Measurements from ENCODE around the gene TMEM151A.

The TMEM151A gene

DNA sequence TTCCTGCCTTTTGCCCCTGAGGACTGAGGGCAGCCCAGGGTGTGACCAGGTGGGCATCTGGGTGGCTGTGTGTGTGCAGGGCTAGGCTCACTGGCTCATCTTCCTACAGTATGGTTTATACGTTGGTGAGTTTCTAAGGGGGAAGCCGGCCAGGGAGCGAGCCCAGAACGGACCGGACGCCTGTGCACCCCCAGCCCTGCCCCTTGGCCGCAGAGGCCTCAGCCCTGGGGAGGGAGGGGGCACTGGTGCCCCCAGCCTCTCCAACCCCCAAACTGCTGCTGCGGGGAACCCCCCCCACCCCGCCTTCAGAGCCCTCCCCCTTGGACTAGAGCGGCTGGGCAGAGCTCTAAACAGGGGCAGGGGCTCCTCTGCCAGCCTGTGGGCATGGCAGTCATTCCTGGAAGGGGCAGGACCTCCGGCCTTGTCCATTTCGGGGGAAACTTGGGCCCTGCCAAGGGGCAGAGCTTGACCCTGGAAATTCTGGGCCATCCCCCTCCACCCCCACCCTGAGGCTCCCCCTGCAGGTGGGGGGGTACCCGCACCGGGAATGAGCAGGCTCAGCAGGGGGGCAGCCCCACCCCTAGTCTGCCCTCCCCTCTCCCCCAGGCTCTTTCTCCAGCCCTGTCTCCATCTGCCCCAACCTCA is 8.1 kb upstream of the TMEM151A start:
- DNase-seq, result no peak

DNA sequence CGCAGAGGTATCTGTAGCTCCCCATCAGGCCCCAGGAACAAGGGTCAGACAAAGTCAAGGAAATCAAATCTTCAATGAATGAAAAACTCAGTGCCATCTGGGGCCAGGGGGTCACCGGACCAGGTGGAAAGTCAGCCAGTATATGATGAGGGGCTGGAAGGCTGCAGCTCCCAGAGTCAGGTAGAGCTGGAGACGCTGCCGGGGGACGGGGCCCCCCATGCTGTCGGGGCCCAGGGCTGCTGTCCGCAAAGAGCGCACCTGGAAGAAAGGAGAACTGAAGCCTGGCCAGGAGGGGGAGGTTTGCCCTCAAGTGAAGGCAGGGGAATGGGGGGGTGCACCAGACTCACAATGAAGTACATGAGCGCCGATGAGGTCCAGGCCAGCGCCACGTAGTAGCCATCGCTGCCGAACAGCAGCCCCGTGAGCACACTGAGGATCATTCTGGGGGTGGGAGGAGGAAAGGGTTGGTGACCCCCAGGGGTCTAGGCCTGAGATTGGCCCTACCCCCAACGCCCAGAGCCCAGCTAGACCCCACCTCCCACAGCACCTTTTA is 7.1 kb upstream of the TMEM151A start:
- DNase-seq, result no peak

DNA sequence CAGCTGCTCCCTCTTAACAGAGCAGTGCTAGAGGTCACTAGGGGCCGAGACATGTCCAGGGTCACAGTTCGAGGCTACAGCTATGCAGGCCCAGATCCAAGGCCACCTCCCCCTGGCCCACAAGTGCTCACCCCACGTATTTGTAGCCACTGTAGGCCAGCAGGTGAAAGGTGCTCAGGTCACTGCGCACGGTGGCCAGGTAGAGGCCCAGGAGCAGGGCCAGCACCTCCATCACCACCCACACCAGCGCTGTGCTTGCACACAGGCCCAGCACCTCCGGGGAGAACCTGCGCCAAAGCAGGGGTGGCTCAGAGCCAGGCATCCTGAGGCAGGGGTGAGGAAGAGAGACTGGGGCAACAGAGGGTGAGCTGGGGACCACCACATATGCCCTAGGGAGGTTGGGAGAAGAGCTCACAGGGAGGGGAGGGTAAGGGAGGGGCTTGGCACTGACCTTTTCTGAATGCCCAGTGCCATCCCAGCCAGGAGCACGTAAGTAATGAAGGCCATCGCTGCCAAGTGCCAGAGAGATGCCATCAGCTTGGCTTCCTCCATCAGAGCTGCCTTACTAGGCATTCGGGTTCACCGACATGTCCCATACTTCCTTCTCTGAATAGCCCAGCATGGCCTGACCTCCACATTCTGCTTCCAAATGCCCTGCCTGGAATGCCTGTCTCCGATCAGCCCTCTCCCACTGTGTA is 6.3 kb upstream of the TMEM151A start:
- DNase-seq, result no peak

DNA sequence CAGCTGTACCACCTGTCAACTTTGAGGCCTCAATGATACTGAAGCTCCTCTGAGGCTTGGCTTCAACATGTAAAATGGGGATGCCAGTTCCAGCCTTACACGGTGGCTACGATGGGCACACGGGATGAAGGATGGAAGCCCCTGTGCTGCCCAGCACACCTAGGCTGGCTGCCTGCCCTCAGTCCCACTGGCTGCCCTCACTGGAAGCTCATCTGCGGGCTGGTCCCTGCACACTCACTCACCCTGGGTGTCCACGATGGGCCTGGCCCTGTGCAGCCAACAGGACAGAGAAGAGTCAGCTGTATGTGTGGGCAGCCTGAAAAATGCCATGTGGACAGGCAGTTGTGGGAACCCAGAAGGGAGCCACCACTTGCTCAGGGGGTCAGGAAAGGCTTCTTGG is 5.0 kb upstream of the TMEM151A start:
- no peak for DNase-seq

DNA sequence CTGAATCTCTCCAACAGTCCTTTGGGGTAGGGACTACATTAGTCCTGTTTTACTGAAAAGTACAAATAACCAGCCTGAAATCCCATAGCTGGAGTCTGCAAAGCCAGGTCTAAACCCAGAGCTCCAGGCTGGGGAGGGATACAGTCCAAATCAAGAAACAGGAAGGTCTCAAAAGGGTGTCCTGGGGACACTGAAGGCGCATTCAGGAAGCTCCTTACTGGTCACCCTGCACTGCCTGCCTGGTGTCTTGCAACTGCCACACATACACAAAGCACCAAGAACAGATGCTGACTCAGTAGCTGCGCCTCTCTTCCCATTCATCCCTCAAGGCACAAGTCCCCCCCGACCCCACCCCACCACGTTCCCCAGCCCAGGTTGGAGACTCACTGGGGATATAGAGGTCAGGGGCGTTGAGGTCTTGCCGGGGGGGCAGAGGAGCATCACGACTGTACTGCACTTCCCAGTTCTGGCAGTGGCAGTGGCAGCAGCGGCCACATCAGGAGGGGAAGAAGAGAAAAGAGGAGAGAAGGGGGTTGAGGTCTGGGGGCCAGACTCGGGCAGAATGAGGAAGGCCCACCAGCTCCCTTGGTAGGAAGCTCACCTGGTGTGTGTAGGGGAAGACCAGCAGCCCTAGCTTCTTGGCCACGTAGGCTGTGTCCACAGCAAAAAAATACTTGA is 4.3 kb upstream of the TMEM151A start:
- no peak for DNase-seq

DNA sequence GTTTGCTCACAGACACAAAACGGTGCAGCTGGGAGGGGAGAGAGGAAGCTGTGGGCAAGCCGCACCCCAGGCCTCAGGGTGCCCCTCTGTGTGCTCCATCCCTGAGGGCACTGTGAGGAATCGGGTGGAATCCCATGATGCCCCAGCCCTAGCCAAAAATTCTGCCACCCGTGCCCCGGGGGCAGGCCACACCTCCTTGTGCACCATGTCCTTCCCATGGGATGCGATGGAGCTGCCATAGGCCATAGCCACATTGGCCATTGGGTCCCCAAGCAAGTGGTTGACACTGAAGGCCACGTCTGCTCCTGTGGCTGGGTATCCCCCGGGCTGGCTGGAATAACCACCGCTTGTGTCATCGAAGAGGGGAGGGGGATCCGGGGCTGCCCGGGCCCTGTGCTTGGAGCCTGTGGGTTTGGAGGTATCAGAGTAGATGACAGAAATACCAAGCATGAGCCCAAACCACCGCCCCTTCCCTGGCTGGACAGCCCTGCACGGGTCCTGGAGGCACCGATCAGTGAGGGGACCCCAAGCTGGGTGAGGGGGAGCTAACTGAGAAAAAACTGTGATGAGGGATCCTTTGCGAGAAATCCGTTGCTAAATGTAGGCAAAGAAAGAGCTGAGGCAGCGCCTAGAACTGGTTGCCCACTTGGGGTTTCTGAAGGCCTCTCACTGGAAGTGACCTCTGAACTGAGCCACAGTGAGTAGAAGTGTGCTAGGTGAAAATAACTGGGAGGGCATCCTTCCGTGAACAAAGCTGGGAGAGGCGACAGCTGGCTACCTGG is 3.6 kb upstream of the TMEM151A start:
- DNase-seq, result peak; percentile 22

DNA sequence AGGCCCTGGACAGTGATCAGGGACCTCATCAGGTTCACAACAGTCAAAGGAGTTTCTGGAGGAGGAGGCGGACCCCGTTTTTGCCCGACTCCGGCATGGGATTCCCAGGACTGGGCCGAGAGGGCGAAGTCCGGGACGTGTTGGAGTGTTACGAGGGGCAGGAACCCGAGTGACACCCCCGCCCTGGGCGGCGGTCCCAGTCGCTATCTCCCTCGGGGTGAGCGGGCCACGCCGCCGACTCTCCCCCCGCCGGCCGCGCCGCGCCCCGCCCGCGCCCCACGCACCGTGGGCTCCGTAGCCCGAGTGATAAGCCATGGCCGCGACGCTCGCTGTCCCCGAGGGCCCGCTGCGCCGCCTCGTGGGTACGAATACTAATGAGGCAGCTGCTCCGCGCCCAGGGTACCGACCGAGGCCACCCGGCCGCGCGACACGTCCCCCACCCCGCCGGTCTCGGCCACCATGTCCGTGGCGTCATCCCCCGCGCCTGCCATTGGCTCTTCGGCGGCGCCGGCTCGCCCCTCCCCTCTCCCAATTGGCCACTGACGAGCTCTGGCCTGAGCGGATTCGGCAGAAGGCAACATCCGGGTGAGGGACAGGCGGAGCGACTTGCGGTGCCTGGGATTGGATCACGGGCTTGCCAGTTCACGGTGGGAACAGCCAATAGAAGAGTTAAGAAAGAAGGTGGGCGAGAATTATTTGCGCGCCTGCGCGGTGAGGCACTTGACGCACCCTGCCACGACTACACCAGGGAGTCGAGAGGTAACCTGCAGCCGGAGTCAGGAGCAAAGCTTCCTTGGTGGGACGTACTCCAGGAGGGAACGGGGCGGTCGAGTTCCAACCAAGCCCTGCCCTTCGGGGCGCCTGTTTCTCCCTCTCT is 2.8 kb upstream of the TMEM151A start, which contains the start of gene YIF1A:
TSS of gene YIF1A (minus strand) at position 473 of the 877 bp plus-strand sequence. CDS start at position 315, 158 bp downstream.
- DNase-seq, result peak; percentile 97

DNA sequence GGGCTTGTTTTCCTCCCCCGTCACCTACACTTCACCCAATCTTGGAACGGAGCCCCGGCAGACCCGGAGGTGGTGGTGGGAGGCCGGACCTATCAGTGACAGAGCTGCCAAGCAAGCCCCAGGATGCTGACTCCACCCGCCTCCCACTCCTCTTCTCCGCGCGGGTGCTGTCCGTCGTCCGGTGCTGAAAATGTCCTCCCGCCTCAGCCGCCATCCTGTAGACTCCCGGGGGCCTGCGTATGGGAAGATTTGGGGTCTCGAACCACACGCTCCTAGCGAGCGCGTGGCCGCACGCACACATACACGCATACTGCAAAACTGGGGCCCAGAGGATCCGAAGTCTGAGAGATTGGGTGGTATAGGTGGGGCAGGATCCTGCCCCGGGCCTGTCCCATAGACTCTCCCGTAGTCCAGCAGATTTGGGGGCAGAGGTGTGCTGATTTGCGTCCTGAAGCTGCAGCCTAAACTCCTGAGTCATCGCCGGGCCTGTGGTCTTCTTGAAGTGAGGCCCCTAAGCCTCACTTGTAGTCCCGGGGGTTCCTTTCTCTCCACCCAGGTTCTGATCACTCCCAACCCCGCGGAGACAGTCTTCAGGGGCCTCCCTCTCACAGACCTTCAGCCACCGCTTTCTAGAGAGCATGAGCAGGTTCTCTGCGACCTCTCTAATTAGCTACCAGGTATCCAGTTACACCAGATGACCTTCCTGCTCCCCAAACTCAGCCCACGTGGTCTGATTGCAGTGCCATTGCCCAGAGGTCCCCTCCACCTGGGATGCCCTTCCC is 2.0 kb upstream of the TMEM151A start:
- peak; percentile 92 for DNase-seq

DNA sequence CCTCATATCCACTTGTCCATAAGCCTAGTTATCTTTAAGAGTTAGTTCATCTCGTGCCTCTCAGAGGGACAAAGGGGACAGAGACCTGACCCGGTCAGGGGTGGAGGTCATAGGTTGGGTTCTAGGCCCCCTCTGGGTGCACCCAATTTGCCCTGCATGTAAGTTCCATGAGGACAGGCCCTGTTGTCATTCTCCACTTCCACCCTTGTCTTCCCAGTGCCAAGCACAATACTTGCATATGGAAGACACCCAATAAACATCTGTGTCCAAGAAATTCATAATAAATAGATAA is 1.4 kb upstream of the TMEM151A start:
- no peak for DNase-seq

DNA sequence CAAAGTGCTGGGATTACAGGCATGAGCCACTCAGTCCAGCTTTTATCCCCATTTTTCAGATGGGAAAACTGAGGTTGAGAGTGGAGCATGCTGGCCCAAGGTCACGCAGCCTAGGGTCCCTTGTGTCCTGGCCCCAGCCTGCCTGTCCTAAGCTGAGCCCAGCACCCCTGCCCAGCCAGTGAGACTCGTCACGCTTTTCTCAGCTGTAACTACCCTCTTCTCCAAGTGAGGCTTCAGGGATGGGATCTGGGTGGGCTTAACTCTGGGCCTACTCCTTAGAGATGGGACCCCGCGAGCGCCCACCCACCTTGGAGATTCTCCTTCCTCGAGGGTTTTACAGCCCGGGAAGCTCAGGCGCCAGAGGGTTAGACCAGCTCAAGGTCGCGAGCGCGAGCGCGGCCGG is 390 bp upstream of the TMEM151A start:
- no peak for DNase-seq

DNA sequence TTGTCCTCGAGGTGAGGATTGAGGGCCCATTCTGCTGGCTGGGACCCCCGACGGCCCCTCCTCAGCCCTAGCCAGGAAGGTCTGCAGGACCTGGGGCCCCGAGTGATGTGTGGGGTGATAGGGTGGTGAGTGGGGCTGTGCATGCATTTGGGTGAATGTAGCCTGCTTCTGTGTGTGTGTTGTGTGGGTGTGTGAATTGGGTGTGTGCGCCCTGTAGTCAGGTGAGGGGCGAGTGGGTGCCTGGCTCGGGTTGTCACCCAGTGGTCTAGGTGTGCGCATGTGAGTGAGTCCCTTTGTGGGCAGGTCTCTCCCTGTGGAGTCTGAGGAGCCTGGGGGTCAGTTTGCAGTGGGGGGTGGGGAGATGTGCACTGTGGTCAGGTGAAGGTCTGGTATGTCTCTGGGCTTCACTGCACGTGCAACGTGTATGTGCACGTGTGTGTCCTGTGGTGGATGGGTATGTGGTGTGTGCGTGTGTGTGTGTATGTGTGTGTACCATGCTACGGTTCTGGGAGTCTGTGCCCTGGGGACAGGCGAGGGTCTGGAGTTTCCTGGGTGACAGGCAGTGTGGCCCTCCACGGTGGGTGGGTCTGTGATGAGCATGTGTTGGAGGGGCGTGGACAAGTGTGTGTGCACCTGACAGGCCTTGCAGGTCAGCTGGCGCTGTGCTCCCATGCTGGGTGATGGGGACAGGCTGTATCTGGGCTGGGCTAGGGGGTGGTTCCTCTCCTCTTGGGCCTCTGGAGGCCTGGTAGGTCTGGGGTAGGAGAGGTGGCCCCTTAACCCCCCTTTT is 1.0 kb downstream of the TMEM151A start:
- DNase-seq, result no peak

DNA sequence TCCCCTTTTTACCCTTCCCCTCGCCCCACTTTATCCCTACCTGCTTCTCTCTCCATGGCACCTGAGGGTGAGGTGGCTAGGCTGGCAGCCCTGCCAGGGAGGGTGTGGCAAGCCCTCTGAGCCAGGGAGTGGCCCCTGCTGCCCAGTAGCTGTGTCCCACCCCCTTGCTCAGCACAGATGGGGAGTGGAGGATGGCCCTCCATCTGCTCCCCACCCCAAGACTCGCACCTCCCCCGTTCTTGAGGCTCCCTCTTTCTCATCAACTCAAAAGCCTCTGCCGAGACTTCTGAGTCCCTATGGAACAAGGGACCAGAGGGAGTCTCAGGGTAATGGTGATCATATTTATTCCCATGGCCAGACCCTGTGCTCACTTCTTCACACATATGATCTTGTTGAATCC is 1.7 kb downstream of the TMEM151A start:
- no peak for DNase-seq

DNA sequence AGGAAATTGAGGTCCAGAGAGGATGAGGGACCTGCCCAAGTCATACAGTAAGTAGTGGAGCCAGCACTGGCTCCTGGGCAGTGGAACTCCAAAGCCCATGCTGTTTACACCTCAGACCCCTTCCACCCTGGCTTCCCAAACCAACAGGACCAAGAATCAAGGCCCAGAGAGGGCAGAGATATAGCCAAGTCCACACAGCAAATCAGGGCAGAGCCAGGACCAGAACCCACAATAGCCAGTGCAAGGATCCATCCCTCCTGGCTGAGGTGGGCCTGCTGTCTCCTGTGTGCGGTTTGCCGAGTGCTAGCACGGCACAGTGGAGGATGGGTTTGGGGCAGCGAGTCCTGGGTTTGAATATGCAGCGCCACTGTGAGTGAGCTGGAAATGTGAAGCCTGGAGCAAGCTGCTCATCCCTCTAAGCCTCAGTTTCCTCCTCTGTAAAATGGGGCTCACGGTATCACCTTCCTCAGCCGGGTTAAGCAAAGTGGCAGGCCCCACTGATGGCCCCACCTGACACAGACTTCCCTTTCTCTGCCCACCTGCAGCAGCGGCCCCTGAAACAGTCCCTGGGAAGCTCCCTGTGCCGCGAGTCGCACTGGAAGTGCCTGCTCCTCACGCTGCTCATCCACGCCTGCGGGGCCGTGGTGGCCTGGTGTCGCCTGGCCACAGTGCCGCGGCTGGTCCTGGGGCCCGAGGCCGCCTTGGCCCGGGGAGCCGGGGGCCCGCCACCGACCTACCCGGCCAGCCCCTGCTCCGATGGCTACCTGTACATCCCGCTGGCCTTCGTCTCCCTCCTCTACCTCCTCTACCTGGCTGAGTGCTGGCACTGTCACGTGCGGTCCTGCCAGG is 2.3 kb downstream of the TMEM151A start:
- DNase-seq, result no peak

DNA sequence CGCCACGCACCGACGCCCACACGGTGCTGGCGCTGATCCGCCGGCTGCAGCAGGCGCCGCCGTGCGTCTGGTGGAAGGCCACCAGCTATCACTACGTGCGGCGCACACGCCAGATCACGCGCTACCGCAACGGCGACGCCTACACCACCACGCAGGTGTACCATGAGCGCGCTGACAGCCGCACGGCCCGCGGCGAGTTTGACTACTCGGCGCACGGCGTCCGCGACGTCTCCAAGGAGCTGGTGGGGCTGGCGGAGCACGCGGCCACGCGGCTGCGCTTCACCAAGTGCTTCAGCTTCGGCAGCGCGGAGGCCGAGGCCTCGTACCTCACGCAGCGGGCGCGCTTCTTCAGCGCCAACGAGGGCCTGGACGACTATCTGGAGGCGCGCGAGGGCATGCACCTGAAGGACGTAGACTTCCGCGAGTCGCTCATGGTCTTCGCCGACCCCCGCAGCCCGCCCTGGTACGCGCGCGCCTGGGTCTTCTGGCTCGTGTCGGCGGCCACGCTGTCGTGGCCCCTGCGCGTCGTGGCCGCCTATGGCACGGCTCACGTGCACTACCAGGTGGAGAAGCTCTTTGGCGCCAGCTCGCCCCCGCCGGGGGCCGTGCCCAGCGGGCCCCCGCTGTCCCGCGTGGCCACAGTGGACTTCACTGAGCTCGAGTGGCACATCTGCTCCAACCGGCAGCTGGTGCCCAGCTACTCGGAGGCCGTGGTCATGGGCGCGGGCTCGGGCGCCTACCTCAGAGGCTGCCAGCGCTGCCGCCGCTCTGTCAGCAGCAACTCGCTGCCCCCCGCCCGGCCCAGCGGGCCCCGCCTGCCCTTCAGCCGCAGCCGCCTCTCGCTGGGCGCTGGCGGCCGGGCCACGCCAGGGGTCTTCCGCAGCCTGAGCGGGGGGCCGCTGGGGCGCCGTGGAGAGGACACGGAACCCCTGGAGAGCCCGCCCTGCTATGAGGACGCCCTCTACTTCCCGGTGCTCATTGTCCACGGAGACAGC is 3.2 kb downstream of the TMEM151A start:
- DNase-seq, result no peak

DNA sequence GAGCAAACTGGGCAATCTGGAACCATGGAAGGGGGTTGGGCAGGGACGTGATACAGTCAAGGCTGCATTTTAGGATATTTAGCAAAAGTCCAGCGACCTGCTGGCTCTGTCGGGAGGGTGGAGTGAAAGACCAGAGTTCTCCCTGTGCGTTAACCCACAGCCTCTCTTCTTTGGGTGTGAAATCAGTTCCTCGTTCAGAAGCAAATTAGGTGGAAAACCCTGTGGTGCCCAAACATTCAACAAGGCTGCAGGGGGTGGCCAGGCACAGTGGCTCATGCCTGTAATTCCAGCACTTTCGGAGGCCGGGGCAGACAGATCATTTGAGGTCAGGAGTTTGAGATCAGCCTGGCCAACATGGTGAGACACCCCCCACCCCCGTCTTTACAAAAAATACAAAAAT is 5.9 kb downstream of the TMEM151A start:
- no peak for DNase-seq

DNA sequence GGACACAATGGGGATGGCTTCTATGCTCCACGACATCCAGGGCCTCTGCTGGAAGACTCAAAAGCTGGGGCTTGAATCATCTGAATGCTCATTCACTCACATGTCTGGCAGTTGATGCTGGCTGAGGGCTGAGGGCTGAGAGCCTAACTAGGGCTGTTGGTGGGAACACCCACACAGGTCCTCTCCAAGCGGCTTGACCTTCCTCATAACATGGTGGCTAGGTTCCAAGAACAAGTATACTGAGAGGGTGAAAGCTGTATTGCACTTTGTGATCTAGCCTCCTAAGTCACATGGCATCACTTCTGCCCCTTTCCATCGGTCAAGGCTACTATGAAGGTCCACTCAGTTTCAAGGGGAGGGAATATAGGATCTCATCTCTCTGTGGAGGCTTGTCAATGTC is 7.5 kb downstream of the TMEM151A start:
- DNase-seq, result no peak

DNA sequence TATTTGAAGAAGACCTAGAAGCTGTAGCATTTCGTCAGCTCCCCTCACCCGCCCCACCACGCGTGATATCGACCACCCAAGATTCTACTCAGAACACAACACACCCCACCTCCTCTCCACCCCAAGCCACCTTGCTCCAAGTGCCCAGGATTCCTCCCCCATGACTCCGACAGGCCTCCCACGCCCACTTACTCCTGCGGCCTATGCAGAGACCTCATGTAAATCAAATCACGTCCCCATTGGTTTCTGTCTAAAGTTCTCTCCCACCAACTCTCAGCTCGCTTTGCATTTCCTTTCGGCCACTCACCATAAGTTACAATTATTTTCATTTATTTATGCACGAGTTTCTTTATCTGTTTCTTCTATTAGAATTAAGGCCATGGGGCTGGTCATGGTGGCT is 11.0 kb downstream of the TMEM151A start:
- DNase-seq, result no peak

DNA sequence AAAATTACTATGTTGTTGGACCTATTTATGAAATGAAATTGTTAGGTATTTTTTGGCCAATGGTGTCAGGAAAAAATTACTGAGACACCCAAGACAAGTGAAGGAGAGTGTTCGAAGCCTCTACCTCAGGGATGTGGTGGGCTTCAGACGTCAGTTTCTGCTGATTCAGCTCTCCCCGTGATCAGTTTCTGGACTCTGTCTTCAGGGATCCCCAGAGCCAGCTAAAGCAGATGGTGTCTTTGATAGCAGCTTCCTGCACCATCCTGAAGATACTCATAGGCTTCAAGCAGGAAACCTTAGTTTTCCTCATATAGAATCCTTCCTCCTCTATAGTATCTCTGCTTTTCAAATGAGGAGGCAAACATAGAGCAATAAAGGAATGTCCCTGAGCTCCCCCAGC is 17.8 kb downstream of the TMEM151A start:
- no peak for DNase-seq

Data from kidney glomerular epithelial cell (primary cell).